ENCODE data around the gene ZNF526.

The ZNF526 gene

GRCh38 chr19:42226886-42227285 is 6.8 kb downstream of the ZNF526 start:
- H3K36me3 ChIP-seq (ENCODE audit: control insufficient read depth in 2 of 2, insufficient read depth in 2 of 2, low read length in 2 of 2) = peaks cover 36 to 59% of the 10 kb centered on the region in 2 donors
- no peaks in the 10 kb centered on the region for H3K9me3 ChIP-seq (ENCODE audit: control insufficient read depth in 2 of 2, low read length in 2 of 2)
- no peak overlapping the region for H3K4me3 ChIP-seq (ENCODE audit: low read length in 2 of 2)
- H3K27me3 ChIP-seq (ENCODE audit: control insufficient read depth in 1 of 2, insufficient read depth in 2 of 2, low read length in 2 of 2) = no peaks in the 10 kb centered on the region
- H3K9ac ChIP-seq (ENCODE audit: low read length in 2 of 2) = no peak overlapping the region
- H3K27ac ChIP-seq (ENCODE audit: low read length) = no peak overlapping the region
- H3K4me1 ChIP-seq (ENCODE audit: control insufficient read depth, insufficient read depth, low read length) = peaks cover 6% of the 10 kb centered on the region

DNA sequence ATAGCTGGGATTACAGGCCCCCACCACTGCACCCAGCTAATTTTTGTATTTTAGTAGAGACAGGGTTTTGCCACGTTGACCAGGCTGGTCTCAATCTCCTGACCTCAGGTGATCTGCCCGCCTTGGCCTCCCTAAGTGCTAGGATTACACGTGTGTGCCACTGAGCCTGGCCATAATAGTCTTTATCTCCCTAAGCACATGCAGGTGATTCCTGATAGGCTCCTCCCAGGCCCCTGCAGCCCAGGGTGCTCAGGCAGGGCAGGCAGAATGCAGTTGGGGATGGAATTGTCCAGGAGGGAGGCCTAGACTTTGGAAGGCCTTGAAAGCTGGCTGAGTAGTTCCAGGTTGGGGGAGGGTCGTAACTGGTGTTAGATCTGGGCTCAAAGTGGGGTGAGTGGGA is 8.5 kb downstream of the ZNF526 start:
- Histone ChIP-seq H3K27me3 (ENCODE audit: control insufficient read depth in 1 of 2, insufficient read depth in 2 of 2, low read length in 2 of 2) (no peaks in the 10 kb centered on the region), H3K4me1 (ENCODE audit: control insufficient read depth, insufficient read depth, low read length) (peaks cover 6% of the 10 kb centered on the region), H3K9ac (ENCODE audit: low read length in 2 of 2) (no peak overlapping the region), H3K27ac (ENCODE audit: low read length) (no peak overlapping the region), H3K4me3 (ENCODE audit: low read length in 2 of 2) (no peak overlapping the region), H3K9me3 (ENCODE audit: control insufficient read depth in 2 of 2, low read length in 2 of 2) (no peaks in the 10 kb centered on the region), H3K36me3 (ENCODE audit: control insufficient read depth in 2 of 2, insufficient read depth in 2 of 2, low read length in 2 of 2) (peaks cover 43 to 71% of the 10 kb centered on the region in 2 donors)

GRCh38 chr19:42229301-42229854 is 9.3 kb downstream of the ZNF526 start:
- no peak overlapping the region for H3K27ac ChIP-seq (ENCODE audit: low read length)
- peaks cover 40 to 74% of the 10 kb centered on the region in 2 donors for H3K36me3 ChIP-seq (ENCODE audit: control insufficient read depth in 2 of 2, insufficient read depth in 2 of 2, low read length in 2 of 2)

DNA sequence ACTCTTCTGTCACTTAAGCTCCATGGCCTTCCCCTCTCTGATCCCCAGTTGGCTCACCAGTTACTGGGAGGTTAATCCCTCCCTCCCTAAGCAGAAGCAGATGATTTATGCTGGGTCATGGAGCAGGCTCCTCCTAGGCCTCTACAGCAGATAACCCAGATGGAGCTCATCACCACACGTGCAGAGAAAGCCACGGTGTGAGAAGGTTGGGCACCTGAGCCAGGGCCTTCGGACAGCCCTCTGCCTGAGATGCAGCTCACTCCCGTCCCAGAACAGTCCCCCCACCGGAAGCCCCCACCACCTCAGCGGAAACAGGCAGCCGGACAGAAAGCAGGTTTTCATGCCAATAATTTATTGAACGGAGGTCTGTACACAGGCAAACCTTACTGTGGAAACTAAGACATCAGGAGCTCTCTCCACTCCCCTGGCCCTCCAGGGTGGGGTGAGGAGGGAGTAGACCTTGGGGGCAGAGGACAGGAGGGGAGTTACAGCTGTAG is 9.8 kb downstream of the ZNF526 start:
- H3K9ac ChIP-seq (ENCODE audit: low read length in 2 of 2) = no peak overlapping the region
- H3K36me3 ChIP-seq (ENCODE audit: control insufficient read depth in 2 of 2, insufficient read depth in 2 of 2, low read length in 2 of 2) = peaks cover 37 to 72% of the 10 kb centered on the region in 2 donors
- no peak overlapping the region for H3K27ac ChIP-seq (ENCODE audit: low read length)

More at GRCh38 chr19:42229301-42229854, 9.3 kb downstream of the ZNF526 start:
- H3K9me3 ChIP-seq (ENCODE audit: control insufficient read depth in 2 of 2, low read length in 2 of 2) = no peaks in the 10 kb centered on the region
- no peak overlapping the region for H3K9ac ChIP-seq (ENCODE audit: low read length in 2 of 2)
- H3K4me1 ChIP-seq (ENCODE audit: control insufficient read depth, insufficient read depth, low read length) = peaks cover 6% of the 10 kb centered on the region
- H3K27me3 ChIP-seq (ENCODE audit: control insufficient read depth in 1 of 2, insufficient read depth in 2 of 2, low read length in 2 of 2) = no peaks in the 10 kb centered on the region
- no peak overlapping the region for H3K4me3 ChIP-seq (ENCODE audit: low read length in 2 of 2)

DNA sequence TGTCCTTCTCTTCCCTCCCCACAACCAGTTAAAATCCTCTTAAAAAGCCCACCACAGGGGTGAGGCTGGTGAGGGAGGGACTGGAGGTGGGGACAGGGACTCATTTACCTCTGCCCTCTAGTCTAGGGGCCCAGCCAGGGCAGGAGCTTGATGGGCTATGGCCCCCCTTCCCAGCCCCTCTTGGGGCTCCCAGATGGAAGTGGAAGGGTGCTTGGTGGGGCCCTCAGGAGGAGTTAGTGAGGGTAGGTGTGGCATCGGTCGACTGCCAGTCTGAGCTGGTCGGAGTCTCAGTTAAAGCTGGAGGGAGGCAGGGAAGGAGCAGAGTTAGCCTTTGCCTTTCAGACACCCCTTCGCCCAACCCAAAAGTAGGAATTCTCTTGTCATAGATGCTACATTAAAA is 10.5 kb downstream of the ZNF526 start:
- Histone ChIP-seq H3K9ac (ENCODE audit: low read length in 2 of 2) (no peak overlapping the region), H3K27me3 (ENCODE audit: control insufficient read depth in 1 of 2, insufficient read depth in 2 of 2, low read length in 2 of 2) (no peaks in the 10 kb centered on the region), H3K4me3 (ENCODE audit: low read length in 2 of 2) (no peak overlapping the region), H3K36me3 (ENCODE audit: control insufficient read depth in 2 of 2, insufficient read depth in 2 of 2, low read length in 2 of 2) (peaks cover 34 to 73% of the 10 kb centered on the region in 2 donors), H3K9me3 (ENCODE audit: control insufficient read depth in 2 of 2, low read length in 2 of 2) (no peaks in the 10 kb centered on the region), H3K27ac (ENCODE audit: low read length) (no peak overlapping the region), H3K4me1 (ENCODE audit: control insufficient read depth, insufficient read depth, low read length) (peaks cover 6% of the 10 kb centered on the region)

More for the DNA sequence above, 9.8 kb downstream of the ZNF526 start:
- peaks cover 6% of the 10 kb centered on the region for H3K4me1 ChIP-seq (ENCODE audit: control insufficient read depth, insufficient read depth, low read length)
- H3K4me3 ChIP-seq (ENCODE audit: low read length in 2 of 2) = no peak overlapping the region
- H3K9me3 ChIP-seq (ENCODE audit: control insufficient read depth in 2 of 2, low read length in 2 of 2) = no peaks in the 10 kb centered on the region
- no peaks in the 10 kb centered on the region for H3K27me3 ChIP-seq (ENCODE audit: control insufficient read depth in 1 of 2, insufficient read depth in 2 of 2, low read length in 2 of 2)

DNA sequence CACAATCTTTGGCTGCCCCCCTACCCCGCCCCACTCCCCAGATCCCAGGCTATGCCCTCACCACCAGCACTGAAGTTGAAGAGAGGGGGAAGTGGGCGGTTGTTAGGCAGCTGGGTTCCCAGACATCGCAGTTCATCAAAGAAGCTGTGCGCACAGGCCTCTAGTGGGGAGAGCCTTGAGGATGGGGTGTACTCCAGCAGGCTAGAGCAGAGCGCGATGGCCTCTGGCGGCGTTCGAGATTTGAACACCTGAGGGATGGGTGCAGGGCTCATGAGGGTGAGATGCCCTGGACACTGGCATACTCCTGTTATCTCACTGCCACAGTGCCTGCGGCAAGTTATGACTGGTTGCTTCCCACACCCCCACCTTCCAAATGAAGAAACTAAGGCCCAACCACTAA is 12.3 kb downstream of the ZNF526 start:
- H3K4me1 ChIP-seq (ENCODE audit: control insufficient read depth, insufficient read depth, low read length) = peaks cover 6% of the 10 kb centered on the region
- H3K36me3 ChIP-seq (ENCODE audit: control insufficient read depth in 2 of 2, insufficient read depth in 2 of 2, low read length in 2 of 2) = peaks cover 30 to 68% of the 10 kb centered on the region in 2 donors
- no peak overlapping the region for H3K9ac ChIP-seq (ENCODE audit: low read length in 2 of 2)
- H3K9me3 ChIP-seq (ENCODE audit: control insufficient read depth in 2 of 2, low read length in 2 of 2) = no peaks in the 10 kb centered on the region
- no peak overlapping the region for H3K4me3 ChIP-seq (ENCODE audit: low read length in 2 of 2)
- H3K27ac ChIP-seq (ENCODE audit: low read length) = no peak overlapping the region
- no peaks in the 10 kb centered on the region for H3K27me3 ChIP-seq (ENCODE audit: control insufficient read depth in 1 of 2, insufficient read depth in 2 of 2, low read length in 2 of 2)

- H3K4me1 ChIP-seq (ENCODE audit: control insufficient read depth, insufficient read depth, low read length) = peaks cover 6% of the 10 kb centered on the region
- no peak overlapping the region for H3K9ac ChIP-seq (ENCODE audit: low read length in 2 of 2)
- H3K27ac ChIP-seq (ENCODE audit: low read length) = no peak overlapping the region
- peaks cover 30 to 67% of the 10 kb centered on the region in 2 donors for H3K36me3 ChIP-seq (ENCODE audit: control insufficient read depth in 2 of 2, insufficient read depth in 2 of 2, low read length in 2 of 2)
- no peak overlapping the region for H3K4me3 ChIP-seq (ENCODE audit: low read length in 2 of 2)
- H3K9me3 ChIP-seq (ENCODE audit: control insufficient read depth in 2 of 2, low read length in 2 of 2) = no peaks in the 10 kb centered on the region
- H3K27me3 ChIP-seq (ENCODE audit: control insufficient read depth in 1 of 2, insufficient read depth in 2 of 2, low read length in 2 of 2) = no peaks in the 10 kb centered on the region
These were observed 13.0 kb downstream of the ZNF526 start for GRCh38 chr19:42233106-42233505.

DNA sequence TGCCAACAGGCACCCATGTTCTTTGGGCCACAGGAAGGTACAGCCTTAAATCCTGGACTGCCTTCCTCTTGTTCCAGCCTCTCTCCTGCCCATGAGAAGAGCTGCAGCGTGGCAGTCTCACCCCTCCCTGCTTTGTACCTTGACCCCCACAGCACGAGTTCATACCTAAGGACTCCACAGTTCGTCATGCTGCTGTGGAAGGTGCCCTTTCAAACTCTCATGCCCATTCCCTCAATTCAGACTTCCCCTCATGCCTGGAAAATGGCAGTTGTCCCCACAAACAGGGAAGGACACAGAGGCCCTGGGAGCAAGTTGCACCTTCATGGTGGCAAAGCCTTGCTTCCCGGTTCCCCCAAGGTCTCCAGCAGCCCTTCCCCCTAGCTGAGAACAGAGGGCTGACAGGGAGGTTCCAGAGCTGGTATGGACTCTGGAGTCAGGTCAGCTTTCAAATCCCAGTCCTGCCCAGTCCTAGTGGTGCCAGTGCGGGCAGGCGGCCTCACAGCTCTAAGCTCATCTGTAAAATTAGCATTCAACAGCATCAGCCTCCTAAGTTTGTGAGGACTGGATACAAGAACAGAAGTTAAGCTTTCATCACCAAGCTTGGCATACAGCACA is 13.7 kb downstream of the ZNF526 start:
- H3K9me3 ChIP-seq (ENCODE audit: control insufficient read depth in 2 of 2, low read length in 2 of 2) = no peaks in the 10 kb centered on the region
- H3K9ac ChIP-seq (ENCODE audit: low read length in 2 of 2) = no peak overlapping the region
- H3K4me1 ChIP-seq (ENCODE audit: control insufficient read depth, insufficient read depth, low read length) = peaks cover 6% of the 10 kb centered on the region
- H3K27ac ChIP-seq (ENCODE audit: low read length) = no peak overlapping the region
- H3K4me3 ChIP-seq (ENCODE audit: low read length in 2 of 2) = no peak overlapping the region
- H3K36me3 ChIP-seq (ENCODE audit: control insufficient read depth in 2 of 2, insufficient read depth in 2 of 2, low read length in 2 of 2) = peaks cover 30 to 62% of the 10 kb centered on the region in 2 donors
- no peaks in the 10 kb centered on the region for H3K27me3 ChIP-seq (ENCODE audit: control insufficient read depth in 1 of 2, insufficient read depth in 2 of 2, low read length in 2 of 2)

- H3K4me3 ChIP-seq (ENCODE audit: low read length in 2 of 2) = no peak overlapping the region
- no peak overlapping the region for H3K9ac ChIP-seq (ENCODE audit: low read length in 2 of 2)
- no peaks in the 10 kb centered on the region for H3K9me3 ChIP-seq (ENCODE audit: control insufficient read depth in 2 of 2, low read length in 2 of 2)
- H3K27ac ChIP-seq (ENCODE audit: low read length) = no peak overlapping the region
- H3K27me3 ChIP-seq (ENCODE audit: control insufficient read depth in 1 of 2, insufficient read depth in 2 of 2, low read length in 2 of 2) = no peaks in the 10 kb centered on the region
- H3K36me3 ChIP-seq (ENCODE audit: control insufficient read depth in 2 of 2, insufficient read depth in 2 of 2, low read length in 2 of 2) = peaks cover 30 to 58% of the 10 kb centered on the region in 2 donors
- peaks cover 6% of the 10 kb centered on the region for H3K4me1 ChIP-seq (ENCODE audit: control insufficient read depth, insufficient read depth, low read length)
These were observed 14.3 kb downstream of the ZNF526 start for GRCh38 chr19:42234364-42234763.

DNA sequence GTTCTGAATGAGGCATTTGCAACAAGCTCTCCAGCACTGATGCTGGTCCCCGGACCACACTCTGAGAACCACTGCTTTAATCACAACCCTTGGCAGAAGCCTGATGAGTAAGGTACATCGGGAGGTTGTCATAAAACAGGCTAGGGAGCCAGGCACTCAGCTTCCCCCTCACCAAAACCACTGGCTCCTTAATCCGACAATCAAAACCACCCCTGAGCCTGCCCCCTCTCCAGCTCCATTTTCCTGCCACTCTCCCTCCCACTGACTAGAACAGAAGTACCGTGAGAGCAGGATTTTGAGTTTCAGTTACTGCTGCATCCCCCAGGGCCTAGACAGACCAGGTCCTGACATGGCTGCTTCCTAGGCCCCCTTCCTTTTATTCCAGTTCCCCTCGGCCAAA is 15.1 kb downstream of the ZNF526 start:
- Histone ChIP-seq H3K4me1 (ENCODE audit: control insufficient read depth, insufficient read depth, low read length) (peaks cover 4% of the 10 kb centered on the region), H3K9ac (ENCODE audit: low read length in 2 of 2) (no peak overlapping the region), H3K27me3 (ENCODE audit: control insufficient read depth in 1 of 2, insufficient read depth in 2 of 2, low read length in 2 of 2) (no peaks in the 10 kb centered on the region), H3K27ac (ENCODE audit: low read length) (no peak overlapping the region), H3K4me3 (ENCODE audit: low read length in 2 of 2) (no peak overlapping the region), H3K9me3 (ENCODE audit: control insufficient read depth in 2 of 2, low read length in 2 of 2) (no peaks in the 10 kb centered on the region), H3K36me3 (ENCODE audit: control insufficient read depth in 2 of 2, insufficient read depth in 2 of 2, low read length in 2 of 2) (peaks cover 30 to 56% of the 10 kb centered on the region in 2 donors)

Measured in stomach smooth muscle (tissue), 2 donors.